Stomach (tissue), 4 donors: ENCODE measurements around the gene TNRC6B.

Source experiments
- CTCF ChIP-seq, 7 experiments: fragments of 450-650 bp in 4 of 7; fragments of 200-600 bp in 3 of 7; sonication (generic) in 3 of 7; IDR thresholded peaks; one replicate each; pipeline ENCODE4 v1.5.1; 2016 to 2019; ENCODE audit warnings: antibody characterized with exemption in 7 of 7, control low read depth in 2 of 7, mild to moderate bottlenecking in 1 of 7
- EP300 ChIP-seq: sonication (generic); formaldehyde crosslinking; IDR thresholded peaks from one replicate; pipeline ENCODE4 v1.6.1; 2017; ENCODE audit warnings: antibody characterized with exemption
- POLR2A ChIP-seq, 4 donors: fragments of 450-650 bp; IDR thresholded peaks; one replicate each; pipeline ENCODE4 v1.6.1; 2016; ENCODE audit warnings: antibody characterized with exemption in 4 of 4, control low read depth in 2 of 4, mild to moderate bottlenecking in 1 of 4, moderate library complexity in 1 of 4
- POLR2AphosphoS5 ChIP-seq, 3 donors: sonication (generic); formaldehyde crosslinking; IDR thresholded peaks; one replicate each; pipeline ENCODE4 v1.6.1; 2016; ENCODE audit warnings: antibody characterized with exemption in 3 of 3

- no peak for TF ChIP-seq POLR2A (IDR thresholded peaks at IDR 0.05)
- TF ChIP-seq CTCF (IDR thresholded peaks at IDR 0.05) = no peak
- no peak for TF ChIP-seq POLR2AphosphoS5 (IDR thresholded peaks at IDR 0.05)
- no peak for TF ChIP-seq EP300
Observed at GRCh38 chr22:40261783-40262182, 84.1 kb downstream of the TNRC6B start.
